ENCODE results near the gene PFKL. TPM values are rescaled to one million over a fixed set of nuclear protein-coding genes. Genes with fewer than 3 reads are reported as not detected.

Gene PFKL
- total and polyA plus RNA-seq, 2 of the 8 experiments (the other 6 are each of a cell fraction or from before 2014, with no cell fraction given), result 80.2 to 82.3 TPM

DNA sequence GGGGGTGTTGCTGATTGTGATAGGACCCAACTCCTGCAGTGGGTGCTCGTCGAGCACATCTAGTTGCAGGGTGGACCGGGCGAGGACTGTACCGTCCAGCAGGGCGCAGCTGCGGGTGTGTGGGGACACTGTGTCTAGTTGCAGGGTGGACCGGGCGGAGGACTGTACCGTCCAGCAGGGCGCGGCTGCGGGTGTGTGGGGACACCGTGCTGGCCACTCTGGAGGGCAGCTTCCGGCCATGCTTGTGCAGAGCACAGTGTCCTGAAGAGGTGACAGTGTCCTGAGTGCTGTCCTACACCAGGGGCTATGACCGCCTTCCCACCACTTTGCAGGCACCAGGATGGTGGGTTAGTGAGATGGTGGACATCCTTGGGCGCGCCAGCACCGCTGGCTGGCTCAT, 49.0 kb downstream of the PFKL start:
- no peaks in the 10 kb centered on the region for H3K9me3 ChIP-seq (ENCODE audit: insufficient read depth in 2 of 2, low read depth in 1 of 2, low read length in 1 of 2)
- H4K20me1 ChIP-seq (replicated peaks in 1 of 2; ENCODE audit: control insufficient read depth in 1 of 2, insufficient read depth in 2 of 2, low read length in 2 of 2), result peaks cover 0 to 2% of the 10 kb centered on the region in 2 experiments
- no peak overlapping the region for H3K27ac ChIP-seq (ENCODE audit: low read depth, low read length)
- ChIA-PET CTCF (ENCODE audit: partially characterized antibody) (no interaction called here), POLR2A (ENCODE audit: partially characterized antibody) (interaction anchor here (0.6 kb wide), 1 partner anchor 10 kb away, joined by 3 read pairs; the partner anchor contains the start of gene CFAP410)
- H3K9ac ChIP-seq (replicated peaks in 1 of 4; ENCODE audit: extremely low read depth in 1 of 4, low read depth in 3 of 4, low read length in 3 of 4), result no peak overlapping the region
- 94% methylated on average over 19 of the region's 19 CpGs; no CpG with 5 or more reads in 1 of the 2 experiments for WGBS, 2 experiments (ENCODE audit: extremely low coverage in 1 of 2, insufficient coverage in 1 of 2, insufficient read length in 1 of 2, insufficient replicate concordance in 2 of 2, low coverage in 1 of 2, low lambda C conversion rate in 2 of 2, missing lambda C conversion rate in 1 of 2)
- H3K79me1 ChIP-seq (ENCODE audit: low read depth, low read length), result no peaks in the 10 kb centered on the region
- no peak for FAIRE-seq
- no peak overlapping the region for H4K5ac ChIP-seq (ENCODE audit: insufficient read length, low read depth, low read length)
- no peak overlapping the region for H3K56ac ChIP-seq (replicated peaks; ENCODE audit: insufficient read length, low read depth, low read length)
- H2AK5ac ChIP-seq (ENCODE audit: low read depth, low read length), result 0 out of 2 replicates have a peak overlapping the region, but pooled peaks have one; percentile 28
- no peak overlapping the region for H3K14ac ChIP-seq (ENCODE audit: insufficient read length)
- no peaks in the 10 kb centered on the region for H3K79me2 ChIP-seq (ENCODE audit: control insufficient read depth in 1 of 2, insufficient read depth in 2 of 2, low read length in 2 of 2)
- H2BK12ac ChIP-seq (ENCODE audit: low read depth, low read length), result 0 out of 2 replicates have a peak overlapping the region, but pooled peaks have one; percentile 50
- no peak overlapping the region for H2BK120ac ChIP-seq (replicated peaks; ENCODE audit: low read depth, low read length)
- H4K8ac ChIP-seq (ENCODE audit: extremely low read depth, insufficient read depth, low read length), result no peak overlapping the region
- no peak overlapping the region for H3K23ac ChIP-seq (ENCODE audit: insufficient read length)
- H3K4me1 ChIP-seq (replicated peaks in 1 of 4; ENCODE audit: control insufficient read depth in 3 of 4, insufficient read depth in 4 of 4, low read length in 3 of 4), result peaks cover 0 to 5% (median under 1%) of the 10 kb centered on the region in 4 experiments; a peak in 3 of 7 replicates
- H3K4me2 ChIP-seq (ENCODE audit: insufficient read depth in 1 of 2, low read depth in 2 of 2, low read length in 2 of 2), result no peak overlapping the region
- no peak overlapping the region for H3K18ac ChIP-seq (ENCODE audit: extremely low read depth, low read length)
- H3K23me2 ChIP-seq (ENCODE audit: low read depth, low read length), result no peaks in the 10 kb centered on the region; the same call in 1 of the 2 replicates
- DNase-seq (ENCODE audit: low read depth in 1 of 2, low spot score in 2 of 2), result no peak
- H2BK20ac ChIP-seq (ENCODE audit: low read length), result no peak overlapping the region
- no peak overlapping the region for H3K4ac ChIP-seq (replicated peaks; ENCODE audit: insufficient read length, low read depth, low read length)
- no peak overlapping the region for H3K4me3 ChIP-seq (ENCODE audit: extremely low read depth in 1 of 4, insufficient read depth in 2 of 4, low read depth in 3 of 4, low read length in 4 of 4)
- H2AFZ ChIP-seq (ENCODE audit: low read length), result no peak overlapping the region
- H3K36me3 ChIP-seq (ENCODE audit: control insufficient read depth in 2 of 4, insufficient read depth in 4 of 4, low read length in 3 of 4), result no peaks in the 10 kb centered on the region
- H3K27me3 ChIP-seq (replicated peaks in 1 of 4; ENCODE audit: control insufficient read depth in 3 of 4, extremely low read depth in 1 of 4, insufficient read depth in 3 of 4, low read length in 3 of 4), result peaks cover 17 to 40% (median 28%) of the 10 kb centered on the region in 4 experiments; a peak in 6 of 7 replicates
- H2BK5ac ChIP-seq (ENCODE audit: low read depth, low read length), result no peak overlapping the region
- H2BK15ac ChIP-seq (ENCODE audit: low read length), result no peak overlapping the region
- H4K91ac ChIP-seq (replicated peaks; ENCODE audit: insufficient read length, low read length), result no peak overlapping the region
- TF ChIP-seq CTCF (IDR thresholded peaks at IDR 0.05; ENCODE audit: control extremely low read depth in 1 of 3, insufficient read depth in 1 of 3, low read depth in 1 of 3, low read length in 3 of 3), result no peak
- no peak for TF ChIP-seq CHD2 (IDR thresholded peaks at IDR 0.05; ENCODE audit: low read length)
- TF ChIP-seq, protein P1, sequence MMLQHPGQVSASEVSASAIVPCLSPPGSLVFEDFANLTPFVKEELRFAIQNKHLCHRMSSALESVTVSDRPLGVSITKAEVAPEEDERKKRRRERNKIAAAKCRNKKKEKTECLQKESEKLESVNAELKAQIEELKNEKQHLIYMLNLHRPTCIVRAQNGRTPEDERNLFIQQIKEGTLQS (IDR thresholded peaks at IDR 0.05; ENCODE audit: insufficient read depth, low read depth, low read length), result no peak
- TF ChIP-seq, protein P2, sequence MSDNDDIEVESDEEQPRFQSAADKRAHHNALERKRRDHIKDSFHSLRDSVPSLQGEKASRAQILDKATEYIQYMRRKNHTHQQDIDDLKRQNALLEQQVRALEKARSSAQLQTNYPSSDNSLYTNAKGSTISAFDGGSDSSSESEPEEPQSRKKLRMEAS (IDR thresholded peaks at IDR 0.05), result no peak
- no peak for TF ChIP-seq RAD21 (IDR thresholded peaks at IDR 0.05 in 1 of 2, conservative IDR thresholded peaks at IDR 0.05 in 1 of 2; ENCODE audit: low read depth in 2 of 2, low read length in 2 of 2)
- no peak for TF ChIP-seq POLR2AphosphoS5 (IDR thresholded peaks at IDR 0.05; ENCODE audit: low read depth, low read length)
- TF ChIP-seq BCL11A (IDR thresholded peaks at IDR 0.05; ENCODE audit: low read depth in 2 of 2, low read length in 2 of 2), result no peak
- TF ChIP-seq POLR2A (IDR thresholded peaks at IDR 0.05; ENCODE audit: control extremely low read depth in 1 of 2, low read depth in 2 of 2, low read length in 2 of 2), result no peak
- TF ChIP-seq EGR1 (IDR thresholded peaks at IDR 0.05; ENCODE audit: borderline replicate concordance, low read depth, low read length), result no peak
- TF ChIP-seq SUZ12 (IDR thresholded peaks at IDR 0.05; ENCODE audit: low read length), result no peak
- no peak for TF ChIP-seq MAFK (IDR thresholded peaks at IDR 0.05; ENCODE audit: low read depth, low read length)

Measured in H1 (cell line).